ENCODE measurements around the gene MATK.
A peak's percentile ranks its signal among the peaks of the same experiment; 100 is the strongest.

MATK gene, protein sequence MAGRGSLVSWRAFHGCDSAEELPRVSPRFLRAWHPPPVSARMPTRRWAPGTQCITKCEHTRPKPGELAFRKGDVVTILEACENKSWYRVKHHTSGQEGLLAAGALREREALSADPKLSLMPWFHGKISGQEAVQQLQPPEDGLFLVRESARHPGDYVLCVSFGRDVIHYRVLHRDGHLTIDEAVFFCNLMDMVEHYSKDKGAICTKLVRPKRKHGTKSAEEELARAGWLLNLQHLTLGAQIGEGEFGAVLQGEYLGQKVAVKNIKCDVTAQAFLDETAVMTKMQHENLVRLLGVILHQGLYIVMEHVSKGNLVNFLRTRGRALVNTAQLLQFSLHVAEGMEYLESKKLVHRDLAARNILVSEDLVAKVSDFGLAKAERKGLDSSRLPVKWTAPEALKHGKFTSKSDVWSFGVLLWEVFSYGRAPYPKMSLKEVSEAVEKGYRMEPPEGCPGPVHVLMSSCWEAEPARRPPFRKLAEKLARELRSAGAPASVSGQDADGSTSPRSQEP

GRCh38 chr19:3785938-3786824, at the start of gene MATK:
MATK (minus strand) TSS chr19:3786381; CDS start chr19:3785135, 1,246 bp downstream.
- DNase-seq = no peak

- DNase-seq = no peak
Observed at GRCh38 chr19:3835055-3835435, 48.9 kb upstream of the MATK start.

DNA sequence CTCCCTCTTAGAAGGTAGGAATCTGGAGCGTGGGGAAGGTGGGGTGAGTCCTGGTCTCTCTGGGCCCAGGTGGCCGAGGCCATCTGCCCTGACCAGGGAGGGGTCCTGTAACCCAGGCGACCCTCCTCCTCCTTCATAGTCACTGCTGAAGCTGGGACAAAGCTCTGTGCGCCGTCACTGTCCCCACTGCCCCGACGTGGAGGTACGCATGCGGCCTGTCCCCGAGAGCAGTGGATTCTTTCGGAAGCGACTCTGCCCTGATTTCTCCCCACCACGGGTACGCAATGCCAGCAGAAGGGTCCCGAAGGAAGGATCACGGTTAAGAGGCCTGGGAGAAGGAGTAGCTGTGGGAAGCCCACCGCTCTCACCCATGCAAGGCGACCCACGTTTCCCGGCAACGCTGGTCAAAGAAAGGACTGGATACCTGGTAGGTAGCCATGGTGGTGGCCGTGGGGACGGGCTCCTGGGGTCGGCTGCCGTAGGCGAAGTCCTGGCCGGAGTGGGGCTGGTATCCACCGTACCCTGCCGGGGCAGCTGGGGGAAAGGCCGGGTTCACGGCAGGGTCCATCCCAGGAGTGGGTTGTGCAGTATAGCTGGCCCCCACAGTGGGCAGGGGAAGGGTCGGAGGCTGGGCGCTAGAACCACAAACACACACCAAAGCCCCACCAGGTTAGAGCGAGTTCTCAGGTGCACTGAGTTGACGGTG, 48.3 kb upstream of the MATK start:
- DNase-seq = no peak

DNA sequence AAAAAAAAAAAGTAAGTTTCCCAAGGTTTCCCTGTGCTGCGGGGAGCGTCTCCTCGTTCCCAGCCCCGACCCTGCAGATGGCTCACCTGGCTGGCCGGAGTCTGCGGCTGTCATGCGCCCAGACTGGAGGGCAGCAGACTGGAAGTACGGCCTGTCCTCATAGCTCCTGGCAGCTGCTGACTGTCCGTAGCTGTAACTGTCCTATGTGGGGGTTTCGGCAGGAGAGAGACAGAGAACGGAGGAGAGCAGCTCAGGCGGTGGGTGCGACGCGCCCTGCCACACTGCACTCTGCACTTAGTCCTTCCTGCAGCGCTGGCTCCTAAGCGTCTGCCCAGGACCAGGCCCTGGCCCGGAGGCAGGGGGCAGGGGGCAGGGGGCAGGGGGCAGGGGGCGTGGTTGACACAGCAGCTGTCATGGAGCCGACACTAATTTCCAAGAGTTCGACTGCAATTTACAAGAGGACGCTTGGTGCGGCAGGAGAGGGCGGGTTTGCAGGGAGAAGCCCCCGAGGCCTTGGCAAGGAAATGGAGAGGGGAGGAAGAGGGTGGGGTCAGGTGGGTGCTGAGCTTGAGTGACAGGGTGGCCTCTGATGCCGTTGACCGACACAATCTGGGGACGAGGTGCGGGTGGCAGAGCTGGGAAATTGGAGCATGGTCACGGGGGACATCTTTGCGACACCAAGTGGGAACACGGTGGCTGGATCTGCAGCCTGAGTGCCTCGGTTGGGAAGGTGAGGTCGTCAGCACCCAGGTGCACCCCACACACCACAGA, 47.6 kb upstream of the MATK start:
- DNase-seq = no peak

DNA sequence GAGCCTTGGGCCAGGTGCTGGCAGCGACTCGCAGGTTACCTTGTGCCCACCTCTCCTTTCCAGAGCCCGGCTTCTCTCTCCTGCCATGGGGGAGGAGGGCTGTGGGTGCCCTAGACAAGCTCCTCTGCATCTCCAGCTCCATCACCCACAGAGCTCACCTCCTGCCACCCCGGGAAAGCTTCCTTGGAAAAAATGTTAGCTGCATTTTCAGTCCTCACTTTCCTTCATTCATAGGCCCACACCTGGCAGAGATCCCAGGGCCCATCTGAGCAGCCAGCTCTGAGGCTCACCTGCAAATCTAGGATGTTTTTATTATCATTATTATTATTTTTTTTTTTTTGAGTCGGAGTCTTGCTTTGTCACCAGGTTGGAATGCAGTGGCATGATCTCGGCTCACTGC, 45.8 kb upstream of the MATK start:
- DNase-seq = no peak

GRCh38 chr19:3831601-3832000, 45.4 kb upstream of the MATK start:
- no peak for DNase-seq

DNA sequence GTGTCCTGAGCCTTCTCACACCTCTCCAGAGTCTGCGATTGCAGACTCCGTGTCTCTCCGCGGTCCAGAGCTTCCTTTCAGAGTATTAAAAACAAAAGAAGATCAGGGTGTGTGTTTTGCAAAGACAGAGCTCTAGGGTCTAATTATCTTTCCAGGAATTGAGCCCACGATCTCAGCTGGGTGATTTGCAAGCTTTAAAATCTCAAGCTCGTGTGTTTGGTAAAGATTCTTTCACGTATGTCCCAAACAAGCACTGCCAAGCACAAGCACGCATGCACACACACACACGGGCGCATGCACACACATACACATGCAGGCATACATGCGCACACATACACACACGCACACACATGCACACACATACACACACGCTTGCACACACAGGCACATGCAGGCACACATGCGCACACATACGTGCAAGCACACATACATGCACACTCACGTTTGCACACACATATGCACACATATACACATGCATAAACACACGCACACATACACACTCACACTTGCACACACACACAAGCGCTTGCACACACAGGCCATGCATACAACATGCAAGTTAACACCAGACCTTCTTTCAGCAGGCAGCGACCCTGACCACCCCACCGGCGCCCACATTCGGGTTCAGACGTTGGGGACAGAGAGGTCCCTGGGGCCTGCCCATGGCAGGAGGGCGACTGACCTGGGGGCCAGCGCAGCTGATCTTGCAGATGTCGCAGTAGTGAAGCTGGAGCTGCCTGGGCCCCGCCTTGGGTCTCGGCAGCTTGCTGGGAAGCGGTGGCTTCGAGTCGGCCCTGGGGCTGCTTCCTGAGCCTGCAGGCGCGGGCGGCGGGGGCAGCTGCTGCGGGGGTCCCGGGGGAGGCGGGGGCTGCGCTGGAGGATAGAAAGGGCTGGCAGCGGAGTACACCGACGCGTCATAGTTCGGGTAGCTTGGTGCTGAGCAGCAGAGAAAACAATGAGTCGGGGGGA, 44.7 kb upstream of the MATK start:
- no peak for DNase-seq

- no peak for DNase-seq
Observed at GRCh38 chr19:3827306-3827705, 41.1 kb upstream of the MATK start.

DNA sequence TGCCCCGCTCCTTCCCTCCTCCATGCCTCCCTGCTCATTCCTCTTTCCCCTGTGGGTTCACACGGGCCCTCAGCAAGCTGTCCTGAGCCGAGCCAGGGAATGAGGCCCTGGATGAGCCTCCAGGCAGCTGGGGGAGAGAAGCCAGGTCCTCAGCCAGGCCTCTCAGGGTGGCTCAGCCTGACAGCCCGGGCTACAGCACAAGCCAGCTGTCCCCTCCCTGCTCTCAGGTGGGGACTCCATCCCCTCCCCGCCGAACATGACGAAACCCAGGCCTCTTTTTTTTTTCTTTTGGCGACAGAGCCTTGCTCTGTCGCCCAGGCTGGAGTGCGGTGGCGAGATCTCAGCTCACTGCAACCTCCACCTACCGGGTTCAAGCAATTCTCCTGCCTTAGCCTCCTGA, 40.0 kb upstream of the MATK start:
- DNase-seq = no peak

- no peak for DNase-seq
Observed at GRCh38 chr19:3825286-3825956, 39.2 kb upstream of the MATK start.

GRCh38 chr19:3823350-3823713, 37.2 kb upstream of the MATK start:
- no peak for DNase-seq

- DNase-seq = no peak
Observed at GRCh38 chr19:3822683-3823349, 36.6 kb upstream of the MATK start.

GRCh38 chr19:3821857-3822364, 35.7 kb upstream of the MATK start:
- DNase-seq = peak; percentile 2

DNA sequence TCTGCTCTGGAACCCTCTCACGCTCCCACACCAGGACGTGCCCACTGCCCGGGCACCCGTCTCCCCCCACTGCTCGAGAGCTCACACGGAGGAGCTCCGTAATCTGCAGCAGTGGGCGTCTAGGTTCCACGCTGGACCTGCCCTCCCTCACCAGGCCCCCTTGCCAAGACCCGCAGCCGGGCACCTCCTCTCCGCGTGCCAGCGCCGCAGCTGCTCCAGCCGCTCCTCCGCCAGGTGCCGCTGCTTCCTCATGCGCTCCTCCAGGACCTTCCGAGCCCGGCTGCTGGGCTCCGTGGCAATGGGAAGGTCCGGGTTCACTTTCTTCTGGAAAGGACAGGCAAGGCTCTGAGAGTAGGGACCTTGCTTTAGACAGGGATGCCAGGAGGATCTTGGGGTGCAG, 35.0 kb upstream of the MATK start:
- DNase-seq = peak; percentile 7

- DNase-seq = no peak
Observed at GRCh38 chr19:3819989-3820388, 33.8 kb upstream of the MATK start.

- DNase-seq = no peak
Observed at GRCh38 chr19:3818918-3819317, 32.7 kb upstream of the MATK start.

DNA sequence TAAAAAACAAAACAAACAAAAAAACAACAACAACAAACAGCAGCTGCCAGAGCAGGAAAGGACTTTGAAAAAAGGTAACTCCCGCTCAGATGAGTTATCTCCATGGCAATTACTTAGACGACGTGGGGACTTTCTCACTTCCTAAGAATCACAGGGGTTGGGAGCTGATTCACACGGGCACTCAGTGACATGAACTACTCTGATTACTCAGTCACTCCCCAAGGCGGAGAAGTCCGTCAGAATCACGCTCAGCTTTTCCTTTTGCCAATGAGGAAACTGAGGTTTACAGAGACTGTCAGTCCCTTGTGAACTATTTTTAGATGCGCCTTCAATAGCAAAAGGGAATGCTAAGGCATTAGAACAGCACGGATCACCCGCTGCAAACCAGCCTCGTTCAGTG, 32.3 kb upstream of the MATK start:
- DNase-seq = no peak

DNA sequence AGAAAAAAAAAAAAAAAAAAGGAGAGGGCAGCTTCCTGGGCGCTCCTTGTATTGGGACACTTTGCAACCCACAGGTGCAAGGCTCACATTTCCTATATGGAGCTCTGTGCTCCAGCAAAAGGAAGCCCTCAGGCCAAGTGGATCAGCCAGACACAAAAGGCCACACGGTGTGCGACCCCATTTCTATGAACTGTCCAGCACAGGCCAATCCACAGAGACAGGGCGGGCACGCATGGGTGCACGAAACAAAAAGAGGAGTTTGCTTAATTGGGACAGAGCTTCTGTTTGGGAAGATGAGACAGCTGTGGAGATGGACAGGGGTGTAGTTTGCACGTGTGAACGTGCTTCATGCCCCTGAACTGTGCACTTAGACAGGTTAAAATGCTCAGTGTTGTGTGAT, 31.6 kb upstream of the MATK start:
- no peak for DNase-seq

GRCh38 chr19:3816566-3817218, 30.5 kb upstream of the MATK start:
- no peak for DNase-seq

All from NCI-H526 treated with DMSO at 0.1 percent for 48 hours (cell line).